Ishikawa (cell line): Measurements from ENCODE around the gene IFNL1.

Experiments used
- CEBPB ChIP-seq: IDR thresholded peaks from 2 replicates; pipeline ENCODE4 v1.6.1; 2012
- CREB1 ChIP-seq: IDR thresholded peaks from 2 replicates; pipeline ENCODE4 v1.6.1; 2012; ENCODE audit warnings: low read depth
- EGR1 ChIP-seq: IDR thresholded peaks from 2 replicates; pipeline ENCODE4 v1.6.1; 2012
- EP300 ChIP-seq: IDR thresholded peaks from 2 replicates; pipeline ENCODE4 v1.6.1; 2012; ENCODE audit warnings: borderline replicate concordance
- FOXM1 ChIP-seq: IDR thresholded peaks from 2 replicates; pipeline ENCODE4 v1.6.1; 2012; ENCODE audit warnings: low read depth, borderline replicate concordance
- NFIC ChIP-seq: IDR thresholded peaks from 2 replicates; pipeline ENCODE4 v1.6.1; 2012
- RAD21 ChIP-seq: IDR thresholded peaks from 2 replicates; pipeline ENCODE4 v1.6.1; 2012; ENCODE audit warnings: low read depth
- TAF1 ChIP-seq: IDR thresholded peaks from 2 replicates; pipeline ENCODE4 v1.6.1; 2012; ENCODE audit warnings: low read depth, mild to moderate bottlenecking
- TCF12 ChIP-seq: IDR thresholded peaks from 2 replicates; pipeline ENCODE4 v1.6.1; 2012; ENCODE audit warnings: low read depth
- TEAD4 ChIP-seq: IDR thresholded peaks from 2 replicates; pipeline ENCODE4 v1.6.1; 2012
- YY1 ChIP-seq: IDR thresholded peaks from 2 replicates; pipeline ENCODE4 v1.6.1; 2012; ENCODE audit warnings: low read depth
- ZBTB7A ChIP-seq: IDR thresholded peaks from 2 replicates; pipeline ENCODE4 v1.6.1; 2012; ENCODE audit warnings: low read depth
- TF ChIP-seq, protein P1 (sequence below): IDR thresholded peaks from 2 replicates; pipeline ENCODE4 v1.6.1; 2012; ENCODE audit warnings: low read depth, mild to moderate bottlenecking
- TF ChIP-seq, protein P2 (sequence below): IDR thresholded peaks from 2 replicates; pipeline ENCODE4 v1.6.1; 2012
- TF ChIP-seq, protein P3 (sequence below): IDR thresholded peaks from 2 replicates; pipeline ENCODE4 v1.6.1; 2012

The IFNL1 gene

GRCh38 chr19:39318071-39318470 lies 21.9 kb downstream of the IFNL1 start:
- TF ChIP-seq, protein P1, sequence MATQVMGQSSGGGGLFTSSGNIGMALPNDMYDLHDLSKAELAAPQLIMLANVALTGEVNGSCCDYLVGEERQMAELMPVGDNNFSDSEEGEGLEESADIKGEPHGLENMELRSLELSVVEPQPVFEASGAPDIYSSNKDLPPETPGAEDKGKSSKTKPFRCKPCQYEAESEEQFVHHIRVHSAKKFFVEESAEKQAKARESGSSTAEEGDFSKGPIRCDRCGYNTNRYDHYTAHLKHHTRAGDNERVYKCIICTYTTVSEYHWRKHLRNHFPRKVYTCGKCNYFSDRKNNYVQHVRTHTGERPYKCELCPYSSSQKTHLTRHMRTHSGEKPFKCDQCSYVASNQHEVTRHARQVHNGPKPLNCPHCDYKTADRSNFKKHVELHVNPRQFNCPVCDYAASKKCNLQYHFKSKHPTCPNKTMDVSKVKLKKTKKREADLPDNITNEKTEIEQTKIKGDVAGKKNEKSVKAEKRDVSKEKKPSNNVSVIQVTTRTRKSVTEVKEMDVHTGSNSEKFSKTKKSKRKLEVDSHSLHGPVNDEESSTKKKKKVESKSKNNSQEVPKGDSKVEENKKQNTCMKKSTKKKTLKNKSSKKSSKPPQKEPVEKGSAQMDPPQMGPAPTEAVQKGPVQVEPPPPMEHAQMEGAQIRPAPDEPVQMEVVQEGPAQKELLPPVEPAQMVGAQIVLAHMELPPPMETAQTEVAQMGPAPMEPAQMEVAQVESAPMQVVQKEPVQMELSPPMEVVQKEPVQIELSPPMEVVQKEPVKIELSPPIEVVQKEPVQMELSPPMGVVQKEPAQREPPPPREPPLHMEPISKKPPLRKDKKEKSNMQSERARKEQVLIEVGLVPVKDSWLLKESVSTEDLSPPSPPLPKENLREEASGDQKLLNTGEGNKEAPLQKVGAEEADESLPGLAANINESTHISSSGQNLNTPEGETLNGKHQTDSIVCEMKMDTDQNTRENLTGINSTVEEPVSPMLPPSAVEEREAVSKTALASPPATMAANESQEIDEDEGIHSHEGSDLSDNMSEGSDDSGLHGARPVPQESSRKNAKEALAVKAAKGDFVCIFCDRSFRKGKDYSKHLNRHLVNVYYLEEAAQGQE: no peak

DNA sequence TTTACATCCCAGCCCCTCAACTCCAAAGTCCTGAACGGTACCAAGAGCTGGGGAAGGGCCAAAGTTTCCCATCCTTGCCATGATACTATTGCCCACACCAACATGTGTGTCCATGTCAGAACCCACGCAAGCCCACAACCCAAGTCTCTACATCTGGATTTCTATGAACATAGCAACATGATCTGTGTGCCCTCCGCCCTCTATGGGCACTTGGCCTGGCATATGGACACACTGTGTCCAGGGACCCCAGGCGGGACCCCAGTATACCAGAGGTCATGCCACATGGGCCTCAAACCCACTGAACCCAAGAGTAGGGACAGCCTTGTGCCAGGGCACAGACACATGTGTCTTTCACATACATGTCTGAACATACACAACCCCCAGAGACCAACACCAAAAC lies 22.5 kb downstream of the IFNL1 start:
- TF ChIP-seq, protein P1: no peak
- no peak for TF ChIP-seq EGR1
- TF ChIP-seq, protein P2, sequence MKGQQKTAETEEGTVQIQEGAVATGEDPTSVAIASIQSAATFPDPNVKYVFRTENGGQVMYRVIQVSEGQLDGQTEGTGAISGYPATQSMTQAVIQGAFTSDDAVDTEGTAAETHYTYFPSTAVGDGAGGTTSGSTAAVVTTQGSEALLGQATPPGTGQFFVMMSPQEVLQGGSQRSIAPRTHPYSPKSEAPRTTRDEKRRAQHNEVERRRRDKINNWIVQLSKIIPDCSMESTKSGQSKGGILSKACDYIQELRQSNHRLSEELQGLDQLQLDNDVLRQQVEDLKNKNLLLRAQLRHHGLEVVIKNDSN: no peak
- no peak for TF ChIP-seq CREB1
- TF ChIP-seq TCF12: no peak
- no peak for TF ChIP-seq EP300
- TF ChIP-seq TAF1: no peak
- no peak for TF ChIP-seq FOXM1
- no peak for TF ChIP-seq ZBTB7A
- no peak for TF ChIP-seq TEAD4
- no peak for TF ChIP-seq CEBPB
- TF ChIP-seq YY1: no peak
- TF ChIP-seq, protein P3, sequence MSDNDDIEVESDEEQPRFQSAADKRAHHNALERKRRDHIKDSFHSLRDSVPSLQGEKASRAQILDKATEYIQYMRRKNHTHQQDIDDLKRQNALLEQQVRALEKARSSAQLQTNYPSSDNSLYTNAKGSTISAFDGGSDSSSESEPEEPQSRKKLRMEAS: no peak
- TF ChIP-seq NFIC: no peak
- no peak for TF ChIP-seq RAD21

GRCh38 chr19:39319098-39319891 lies 23.1 kb downstream of the IFNL1 start:
- TF ChIP-seq TAF1 (no peak), EGR1 (no peak), RAD21 (no peak), FOXM1 (no peak)
- TF ChIP-seq, protein P2: no peak

DNA sequence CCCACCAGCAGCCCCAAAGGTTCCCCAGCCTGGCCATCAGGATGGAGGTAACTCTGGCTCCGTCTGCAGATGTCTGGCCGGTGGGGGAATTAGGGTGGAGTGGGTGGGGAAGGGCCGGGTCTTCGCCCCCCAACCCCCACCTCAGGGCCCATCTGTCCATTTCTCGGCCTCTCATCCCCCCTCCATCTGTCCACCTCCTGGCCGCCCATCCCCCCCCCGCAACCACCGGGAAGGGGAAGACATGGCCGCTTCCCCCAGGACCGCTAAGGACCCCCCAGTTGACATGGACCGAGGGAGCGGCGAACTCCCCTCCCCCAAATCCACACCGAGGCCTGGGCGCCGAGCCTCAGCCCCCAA lies 23.7 kb downstream of the IFNL1 start:
- no peak for TF ChIP-seq EGR1
- no peak for TF ChIP-seq CREB1
- TF ChIP-seq, protein P2: no peak

- TF ChIP-seq FOXM1: no peak
- no peak for TF ChIP-seq TCF12
- no peak for TF ChIP-seq YY1
- no peak for TF ChIP-seq TEAD4
- TF ChIP-seq, protein P3: no peak
- no peak for TF ChIP-seq NFIC
Observed at GRCh38 chr19:39321117-39321831, 25.1 kb downstream of the IFNL1 start.

- TF ChIP-seq EGR1: no peak
- no peak for TF ChIP-seq TCF12
- no peak for TF ChIP-seq TEAD4
- TF ChIP-seq YY1: no peak
- TF ChIP-seq, protein P2: no peak
Observed at GRCh38 chr19:39321832-39322176, 25.6 kb downstream of the IFNL1 start.
